Hippocampal formation (tissue), 2 donors: Measurements from ENCODE around the gene TPPP3.

Experiments
- DNase-seq, 2 donors: peaks; one replicate each; lab custom pipeline; 2025; lab: John Stamatoyannopoulos, UW

The TPPP3 gene

GRCh38 chr16:67405336-67405735 is 12.0 kb upstream of the TPPP3 start:
- DNase-seq = no peak

GRCh38 chr16:67404740-67405226 is 11.5 kb upstream of the TPPP3 start:
- DNase-seq = no peak

GRCh38 chr16:67403976-67404555 is 10.8 kb upstream of the TPPP3 start:
- DNase-seq = no peak

GRCh38 chr16:67400901-67401300 is 7.6 kb upstream of the TPPP3 start:
- no peak for DNase-seq

- DNase-seq = no peak
Observed at GRCh38 chr16:67399749-67400704, 6.7 kb upstream of the TPPP3 start.

- peak; percentile 25 to 36 for DNase-seq
Observed at GRCh38 chr16:67399218-67399733, 6.0 kb upstream of the TPPP3 start.

- no peak for DNase-seq
Observed at GRCh38 chr16:67398546-67399217, 5.4 kb upstream of the TPPP3 start.

GRCh38 chr16:67397812-67398545 is 4.7 kb upstream of the TPPP3 start:
- no peak for DNase-seq

- DNase-seq = no peak
Observed at GRCh38 chr16:67397036-67397801, 3.9 kb upstream of the TPPP3 start.

- DNase-seq = no peak
Observed at GRCh38 chr16:67396159-67397035, 3.1 kb upstream of the TPPP3 start.

- DNase-seq = no peak
Observed at GRCh38 chr16:67395458-67396158, 2.3 kb upstream of the TPPP3 start.

- DNase-seq = no peak
Observed at GRCh38 chr16:67395105-67395457, 1.8 kb upstream of the TPPP3 start.

- DNase-seq = no peak
Observed at GRCh38 chr16:67394155-67395104, 1.1 kb upstream of the TPPP3 start.

- no peak for DNase-seq
Observed at GRCh38 chr16:67393788-67394154, 473 bp upstream of the TPPP3 start.

- DNase-seq = no peak
Observed at GRCh38 chr16:67392301-67393059, 818 bp downstream of the TPPP3 start.

- peak; percentile 96 to 98 for DNase-seq
Observed at GRCh38 chr16:67391424-67392300, 1.6 kb downstream of the TPPP3 start.
